ENCODE results near the gene SLC27A4.
"Not testable (repeated sequence)": the region's sequence is repeated elsewhere in the genome, so short reads cannot be mapped to it uniquely, and the experiment has no call there.

Gene SLC27A4

GRCh38 chr9:128325629-128326028 is 14.7 kb upstream of the SLC27A4 start:
- DNase-seq: no peak

- no peak for DNase-seq
These were observed 6.9 kb upstream of the SLC27A4 start for GRCh38 chr9:128333451-128333869.

- no peak for DNase-seq
These were observed 5.2 kb upstream of the SLC27A4 start for GRCh38 chr9:128335161-128335560.

- no peak for DNase-seq
These were observed 4.4 kb upstream of the SLC27A4 start for GRCh38 chr9:128335914-128336313.

- no peak for DNase-seq
These were observed 2.4 kb upstream of the SLC27A4 start for GRCh38 chr9:128337936-128338335.

GRCh38 chr9:128338852-128339614 is 1.3 kb upstream of the SLC27A4 start:
- DNase-seq: not testable (repeated sequence)

GRCh38 chr9:128340691-128341434 is 536 bp downstream of the SLC27A4 start:
- DNase-seq: no peak

- peak; percentile 29 to 50 (median 38) for DNase-seq
These were observed 1.1 kb downstream of the SLC27A4 start for GRCh38 chr9:128341435-128341849.

GRCh38 chr9:128342971-128343680 is 2.8 kb downstream of the SLC27A4 start:
- DNase-seq: no peak

GRCh38 chr9:128343855-128344254 is 3.5 kb downstream of the SLC27A4 start:
- DNase-seq: no peak

GRCh38 chr9:128344931-128345605 is 4.7 kb downstream of the SLC27A4 start:
- no peak for DNase-seq

GRCh38 chr9:128349125-128349524 is 8.8 kb downstream of the SLC27A4 start:
- DNase-seq: no peak

- DNase-seq: no peak
These were observed 9.4 kb downstream of the SLC27A4 start for GRCh38 chr9:128349772-128350171.

- no peak for DNase-seq
These were observed 15.1 kb downstream of the SLC27A4 start for GRCh38 chr9:128355451-128355850.

GRCh38 chr9:128358090-128358489 is 17.8 kb downstream of the SLC27A4 start:
- no peak for DNase-seq

GRCh38 chr9:128358861-128359260 is 18.5 kb downstream of the SLC27A4 start:
- no peak for DNase-seq

GRCh38 chr9:128360826-128361225 is 20.5 kb downstream of the SLC27A4 start:
- no peak for DNase-seq

GRCh38 chr9:128361296-128361985 is 21.1 kb downstream of the SLC27A4 start:
- DNase-seq: no peak

- DNase-seq: peak; percentile 30 to 43 (median 35)
These were observed 21.8 kb downstream of the SLC27A4 start for GRCh38 chr9:128361986-128362646.

GRCh38 chr9:128362774-128363173 is 22.4 kb downstream of the SLC27A4 start:
- DNase-seq: no peak

- DNase-seq: no peak
These were observed 25.2 kb downstream of the SLC27A4 start for GRCh38 chr9:128365525-128365924.
